Measurements from ENCODE around the gene TMEM255B. TPM values are rescaled to one million over a fixed set of nuclear protein-coding genes. Genes with fewer than 3 reads are reported as not detected.

TMEM255B gene
- total RNA-seq, 1 experiment from 2014 or later = 4.7 TPM

- CTCF ChIA-PET = no interaction called here
- no peak for DNase-seq (ENCODE audit: low spot score)
- Mint-ChIP-seq H3K9me3 (peaks cover 15% of the 10 kb centered on the region), H3K27ac (no peak overlapping the region), H3K27me3 (ENCODE audit: low read depth) (no peaks in the 10 kb centered on the region; the same call in 1 of the 2 replicates), H3K36me3 (peaks cover 9% of the 10 kb centered on the region), H3K4me3 (no peak overlapping the region), H3K4me1 (no peaks in the 10 kb centered on the region)
- ATAC-seq = no peak
- POLR2A ChIA-PET = no interaction called here
- TF ChIP-seq ZNF121 (CRISPR knock-in tag; IDR thresholded peaks at IDR 0.05) (no peak), CTCF (IDR thresholded peaks at IDR 0.05) (no peak), TCF7 (CRISPR knock-in tag; IDR thresholded peaks at IDR 0.05; ENCODE audit: low read depth) (no peak), ZNF671 (CRISPR knock-in tag; IDR thresholded peaks at IDR 0.05) (no peak), ARID4B (CRISPR knock-in tag; IDR thresholded peaks at IDR 0.05; ENCODE audit: borderline replicate concordance) (no peak), ZNF263 (CRISPR knock-in tag; IDR thresholded peaks at IDR 0.05; ENCODE audit: low read depth) (no peak), ZNF512 (CRISPR knock-in tag; IDR thresholded peaks at IDR 0.05; ENCODE audit: borderline replicate concordance) (no peak), ZNF532 (CRISPR knock-in tag; IDR thresholded peaks at IDR 0.05; ENCODE audit: borderline replicate concordance) (no peak), HMGA2 (CRISPR knock-in tag; IDR thresholded peaks at IDR 0.05) (no peak), FOXK1 (CRISPR knock-in tag; IDR thresholded peaks at IDR 0.05) (no peak), FOXJ3 (CRISPR knock-in tag; IDR thresholded peaks at IDR 0.05; ENCODE audit: borderline replicate concordance) (no peak), ERG (CRISPR knock-in tag; IDR thresholded peaks at IDR 0.05) (no peak), ZNF425 (CRISPR knock-in tag; conservative IDR thresholded peaks at IDR 0.05) (no peak), MAX (CRISPR knock-in tag; IDR thresholded peaks at IDR 0.05) (no peak)
Measured at GRCh38 chr13:113806104-113806471, 47.1 kb downstream of the TMEM255B start.
